Renal cortical epithelial cell (primary cell): ENCODE results near the gene LRP6. TPM values are rescaled to one million over a fixed set of nuclear protein-coding genes. Genes with fewer than 3 reads are reported as not detected.
A peak's percentile ranks its signal among the peaks of the same experiment; 100 is the strongest.
"Not testable (repeated sequence)": the region's sequence is repeated elsewhere in the genome, so short reads cannot be mapped to it uniquely, and the experiment has no call there.

ENCODE experiments used
- DNase-seq: peaks from one replicate; pipeline ENCODE4 v3.0.0-alpha.2; 2011; ENCODE audit warnings: low read depth
- total RNA-seq: library from RNA; depleted of rRNA; stranded (reverse); fragments of >200 nt; gene quantifications from 2 replicates; pipeline ENCODE4 v1.2.3, GENCODE V29; 2014

The LRP6 gene
- total RNA-seq, 1 donor from 2014 or later = 79.1 TPM

GRCh38 chr12:12180575-12180974 is 86.3 kb downstream of the LRP6 start:
- DNase-seq = no peak

- no peak for DNase-seq
Measured at GRCh38 chr12:12180136-12180535, 86.7 kb downstream of the LRP6 start.

- no peak for DNase-seq
Measured at GRCh38 chr12:12178559-12178958, 88.3 kb downstream of the LRP6 start.

- DNase-seq = no peak
Measured at GRCh38 chr12:12176402-12176801, 90.4 kb downstream of the LRP6 start.

GRCh38 chr12:12171991-12172511 is 94.8 kb downstream of the LRP6 start:
- peak; percentile 67 for DNase-seq

GRCh38 chr12:12167847-12168246 is 99.0 kb downstream of the LRP6 start:
- DNase-seq = no peak

GRCh38 chr12:12166751-12167150 is 100.1 kb downstream of the LRP6 start:
- DNase-seq = peak; percentile 54

- no peak for DNase-seq
Measured at GRCh38 chr12:12159988-12160387, 106.9 kb downstream of the LRP6 start.

GRCh38 chr12:12158858-12159257 is 108.0 kb downstream of the LRP6 start:
- no peak for DNase-seq

GRCh38 chr12:12157424-12157823 is 109.4 kb downstream of the LRP6 start:
- peak; percentile 19 for DNase-seq

GRCh38 chr12:12156828-12157227 is 110.0 kb downstream of the LRP6 start:
- peak; percentile 46 for DNase-seq

- no peak for DNase-seq
Measured at GRCh38 chr12:12156116-12156515, 110.7 kb downstream of the LRP6 start.

- no peak for DNase-seq
Measured at GRCh38 chr12:12153596-12153995, 113.2 kb downstream of the LRP6 start.

GRCh38 chr12:12147111-12147510 is 119.7 kb downstream of the LRP6 start:
- DNase-seq = no peak

GRCh38 chr12:12144531-12144930 is 122.3 kb downstream of the LRP6 start:
- DNase-seq = not testable (repeated sequence)

- DNase-seq = no peak
Measured at GRCh38 chr12:12141000-12141399, 125.8 kb downstream of the LRP6 start.

- DNase-seq = peak; percentile 78
Measured at GRCh38 chr12:12138203-12139154, 128.4 kb downstream of the LRP6 start.

GRCh38 chr12:12133785-12134184 is 133.1 kb downstream of the LRP6 start:
- no peak for DNase-seq

- no peak for DNase-seq
Measured at GRCh38 chr12:12133259-12133658, 133.6 kb downstream of the LRP6 start.

- no peak for DNase-seq
Measured at GRCh38 chr12:12128670-12129069, 138.2 kb downstream of the LRP6 start.

GRCh38 chr12:12127304-12127703 is 139.5 kb downstream of the LRP6 start:
- no peak for DNase-seq

GRCh38 chr12:12126551-12126950 is 140.3 kb downstream of the LRP6 start:
- peak; percentile 7 for DNase-seq

- no peak for DNase-seq
Measured at GRCh38 chr12:12123036-12123604, 143.7 kb downstream of the LRP6 start.
